HepG2 (cell line): Measurements from ENCODE around the gene GPR183.

Experiments used
- EZH2 ChIP-seq: conservative IDR thresholded peaks from 2 replicates; pipeline ENCODE4 v1.6.1; 2012; ENCODE audit warnings: mild to moderate bottlenecking, low read depth, low read length, moderate library complexity
- ISX ChIP-seq: sonication (generic); formaldehyde crosslinking; conservative IDR thresholded peaks from 2 replicates; pipeline ENCODE4 v1.5.0; 2020; ENCODE audit warnings: missing genetic modification reagents
- SMARCE1 ChIP-seq: fragments of 450-650 bp; IDR thresholded peaks from 2 replicates; pipeline ENCODE4 v1.6.1; 2017; ENCODE audit warnings: borderline replicate concordance
- ZBTB44 ChIP-seq: sonication (generic); formaldehyde crosslinking; IDR thresholded peaks from 2 replicates; pipeline ENCODE4 v1.4.0; 2020; ENCODE audit warnings: missing genetic modification reagents
- ZNF225 ChIP-seq: sonication (generic); formaldehyde crosslinking; IDR thresholded peaks from 2 replicates; pipeline ENCODE4 v1.4.0; 2020; ENCODE audit warnings: mild to moderate bottlenecking, missing genetic modification reagents
- ZNF512 ChIP-seq: sonication (generic); formaldehyde crosslinking; IDR thresholded peaks from 2 replicates; pipeline ENCODE4 v1.4.0; 2020; ENCODE audit warnings: mild to moderate bottlenecking, missing genetic modification reagents
- ZNF678 ChIP-seq: sonication (generic); formaldehyde crosslinking; IDR thresholded peaks from 2 replicates; pipeline ENCODE4 v1.4.0; 2020; ENCODE audit warnings: mild to moderate bottlenecking, missing genetic modification reagents
- ZNF724P ChIP-seq: sonication (generic); formaldehyde crosslinking; IDR thresholded peaks from 2 replicates; pipeline ENCODE4 v1.8.0; 2022; ENCODE audit warnings: missing genetic modification reagents, borderline replicate concordance
- ZNF772 ChIP-seq: sonication (generic); formaldehyde crosslinking; IDR thresholded peaks from 2 replicates; pipeline ENCODE4 v1.5.0; 2020; ENCODE audit warnings: mild to moderate bottlenecking, missing genetic modification reagents
- TF ChIP-seq, protein P1 (sequence below): sonication (generic); formaldehyde crosslinking; IDR thresholded peaks from 2 replicates; pipeline ENCODE4 v1.5.0; 2020; ENCODE audit warnings: mild to moderate bottlenecking, missing genetic modification reagents, moderate library complexity
- TF ChIP-seq, protein P2 (sequence below): sonication (generic); formaldehyde crosslinking; IDR thresholded peaks from 2 replicates; pipeline ENCODE4 v1.4.0; 2020; ENCODE audit warnings: missing genetic modification reagents

DNA sequence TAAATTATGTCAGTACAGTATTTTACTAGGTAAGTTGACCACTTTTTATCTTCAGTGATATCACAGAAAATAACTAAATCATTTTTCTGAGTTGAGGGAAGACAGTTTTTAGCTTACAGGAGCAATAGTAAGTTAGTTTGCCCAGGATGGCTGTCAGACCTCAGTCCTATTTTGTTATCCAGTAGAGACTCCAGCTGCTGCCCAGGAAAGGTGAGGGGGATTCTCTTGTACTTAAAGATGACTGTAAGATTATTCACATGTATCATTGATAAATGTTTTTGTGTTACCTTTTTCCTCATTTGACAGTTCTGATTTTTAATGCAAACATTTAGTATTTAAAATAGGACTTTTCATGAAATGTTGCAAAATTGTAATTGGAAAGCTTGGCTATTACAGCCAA, 14.5 kb upstream of the GPR183 start:
- TF ChIP-seq ZNF772 (CRISPR knock-in tag) (no peak), ISX (CRISPR knock-in tag) (no peak), ZBTB44 (no peak), ZNF678 (CRISPR knock-in tag) (no peak), SMARCE1 (no peak), ZNF512 (CRISPR knock-in tag) (no peak), ZNF724P (CRISPR knock-in tag) (no peak), EZH2 (no peak), ZNF225 (CRISPR knock-in tag) (no peak)
- TF ChIP-seq, protein P1, sequence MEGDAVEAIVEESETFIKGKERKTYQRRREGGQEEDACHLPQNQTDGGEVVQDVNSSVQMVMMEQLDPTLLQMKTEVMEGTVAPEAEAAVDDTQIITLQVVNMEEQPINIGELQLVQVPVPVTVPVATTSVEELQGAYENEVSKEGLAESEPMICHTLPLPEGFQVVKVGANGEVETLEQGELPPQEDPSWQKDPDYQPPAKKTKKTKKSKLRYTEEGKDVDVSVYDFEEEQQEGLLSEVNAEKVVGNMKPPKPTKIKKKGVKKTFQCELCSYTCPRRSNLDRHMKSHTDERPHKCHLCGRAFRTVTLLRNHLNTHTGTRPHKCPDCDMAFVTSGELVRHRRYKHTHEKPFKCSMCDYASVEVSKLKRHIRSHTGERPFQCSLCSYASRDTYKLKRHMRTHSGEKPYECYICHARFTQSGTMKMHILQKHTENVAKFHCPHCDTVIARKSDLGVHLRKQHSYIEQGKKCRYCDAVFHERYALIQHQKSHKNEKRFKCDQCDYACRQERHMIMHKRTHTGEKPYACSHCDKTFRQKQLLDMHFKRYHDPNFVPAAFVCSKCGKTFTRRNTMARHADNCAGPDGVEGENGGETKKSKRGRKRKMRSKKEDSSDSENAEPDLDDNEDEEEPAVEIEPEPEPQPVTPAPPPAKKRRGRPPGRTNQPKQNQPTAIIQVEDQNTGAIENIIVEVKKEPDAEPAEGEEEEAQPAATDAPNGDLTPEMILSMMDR (CRISPR knock-in tag), result no peak
- TF ChIP-seq, protein P2, sequence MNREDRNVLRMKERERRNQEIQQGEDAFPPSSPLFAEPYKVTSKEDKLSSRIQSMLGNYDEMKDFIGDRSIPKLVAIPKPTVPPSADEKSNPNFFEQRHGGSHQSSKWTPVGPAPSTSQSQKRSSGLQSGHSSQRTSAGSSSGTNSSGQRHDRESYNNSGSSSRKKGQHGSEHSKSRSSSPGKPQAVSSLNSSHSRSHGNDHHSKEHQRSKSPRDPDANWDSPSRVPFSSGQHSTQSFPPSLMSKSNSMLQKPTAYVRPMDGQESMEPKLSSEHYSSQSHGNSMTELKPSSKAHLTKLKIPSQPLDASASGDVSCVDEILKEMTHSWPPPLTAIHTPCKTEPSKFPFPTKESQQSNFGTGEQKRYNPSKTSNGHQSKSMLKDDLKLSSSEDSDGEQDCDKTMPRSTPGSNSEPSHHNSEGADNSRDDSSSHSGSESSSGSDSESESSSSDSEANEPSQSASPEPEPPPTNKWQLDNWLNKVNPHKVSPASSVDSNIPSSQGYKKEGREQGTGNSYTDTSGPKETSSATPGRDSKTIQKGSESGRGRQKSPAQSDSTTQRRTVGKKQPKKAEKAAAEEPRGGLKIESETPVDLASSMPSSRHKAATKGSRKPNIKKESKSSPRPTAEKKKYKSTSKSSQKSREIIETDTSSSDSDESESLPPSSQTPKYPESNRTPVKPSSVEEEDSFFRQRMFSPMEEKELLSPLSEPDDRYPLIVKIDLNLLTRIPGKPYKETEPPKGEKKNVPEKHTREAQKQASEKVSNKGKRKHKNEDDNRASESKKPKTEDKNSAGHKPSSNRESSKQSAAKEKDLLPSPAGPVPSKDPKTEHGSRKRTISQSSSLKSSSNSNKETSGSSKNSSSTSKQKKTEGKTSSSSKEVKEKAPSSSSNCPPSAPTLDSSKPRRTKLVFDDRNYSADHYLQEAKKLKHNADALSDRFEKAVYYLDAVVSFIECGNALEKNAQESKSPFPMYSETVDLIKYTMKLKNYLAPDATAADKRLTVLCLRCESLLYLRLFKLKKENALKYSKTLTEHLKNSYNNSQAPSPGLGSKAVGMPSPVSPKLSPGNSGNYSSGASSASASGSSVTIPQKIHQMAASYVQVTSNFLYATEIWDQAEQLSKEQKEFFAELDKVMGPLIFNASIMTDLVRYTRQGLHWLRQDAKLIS (CRISPR knock-in tag), result no peak
